Esophagus (tissue), 2 donors: ENCODE measurements around the gene UGT1A9. TPM values are rescaled to one million over a fixed set of nuclear protein-coding genes. Genes with fewer than 3 reads are reported as not detected.

Experiments
- H3K27ac ChIP-seq, 2 donors: one replicate each; pipeline ENCODE4 v1.5.1; 2013; ENCODE audit warnings: low read depth in 2 of 2, mild to moderate bottlenecking in 2 of 2, inconsistent platforms in 1 of 2, low read length in 1 of 2, moderate library complexity in 1 of 2
- H3K27me3 ChIP-seq, 2 donors: one replicate each; pipeline ENCODE4 v1.6.1; 2013; ENCODE audit warnings: low read length in 2 of 2, control low read depth in 1 of 2, mild to moderate bottlenecking in 1 of 2; ENCODE audit not compliant: insufficient read depth in 2 of 2, control insufficient read depth in 1 of 2
- H3K36me3 ChIP-seq, 2 donors: one replicate each; pipeline ENCODE4 v1.6.1; 2013; ENCODE audit warnings: low read length in 1 of 2; ENCODE audit not compliant: control insufficient read depth in 2 of 2, insufficient read depth in 2 of 2
- H3K4me1 ChIP-seq, 2 donors: one replicate each; pipeline ENCODE4 v1.6.1; 2013; ENCODE audit warnings: low read length in 1 of 2; ENCODE audit not compliant: control insufficient read depth in 2 of 2, insufficient read depth in 2 of 2
- H3K4me3 ChIP-seq, 2 donors: one replicate each; pipeline ENCODE4 v1.5.1; 2013; ENCODE audit warnings: low read length in 2 of 2, mild to moderate bottlenecking in 2 of 2, low read depth in 1 of 2, moderate library complexity in 1 of 2
- H3K9me3 ChIP-seq, 2 donors: one replicate each; pipeline ENCODE4 v1.6.1; 2013; ENCODE audit warnings: mild to moderate bottlenecking in 2 of 2, low read depth in 1 of 2, low read length in 1 of 2, moderate library complexity in 1 of 2; ENCODE audit not compliant: control insufficient read depth in 2 of 2, insufficient read depth in 1 of 2
- WGBS, 2 donors: extraction: QIAGEN DNeasy Blood & Tissue Kit; methylation state at CpG; one replicate each; pipeline ENCODE4 v1.1.7; 2013; 5-methylcytosine and 5-hydroxymethylcytosine counted together
- polyA plus RNA-seq, 2 donors: library from polyadenylated mRNA; stranded (reverse); fragments of 200-250 nt; gene quantifications; one replicate each; pipeline ENCODE4 v1.2.3, GENCODE V29; 2013
- donor health status: healthy with polysubstance abuse.
- donor health status: Bipolar disorder and iron deficiency.

Gene UGT1A9
- polyA plus RNA-seq, 2 donors = 0.01 to 0.31 TPM

- Histone ChIP-seq H3K9me3 (peaks cover 0 to 2% of the 10 kb centered on the region in 2 donors), H3K4me1 (peaks cover 0 to 2% of the 10 kb centered on the region in 2 donors), H3K36me3 (no peaks in the 10 kb centered on the region), H3K27ac (no peak overlapping the region), H3K27me3 (no peaks in the 10 kb centered on the region), H3K4me3 (no peak overlapping the region)
- 74 to 80% methylated on average over 3 of the region's 3 CpGs for WGBS, 2 donors
Measured at GRCh38 chr2:233817361-233817911, 145.7 kb downstream of the UGT1A9 start.

DNA sequence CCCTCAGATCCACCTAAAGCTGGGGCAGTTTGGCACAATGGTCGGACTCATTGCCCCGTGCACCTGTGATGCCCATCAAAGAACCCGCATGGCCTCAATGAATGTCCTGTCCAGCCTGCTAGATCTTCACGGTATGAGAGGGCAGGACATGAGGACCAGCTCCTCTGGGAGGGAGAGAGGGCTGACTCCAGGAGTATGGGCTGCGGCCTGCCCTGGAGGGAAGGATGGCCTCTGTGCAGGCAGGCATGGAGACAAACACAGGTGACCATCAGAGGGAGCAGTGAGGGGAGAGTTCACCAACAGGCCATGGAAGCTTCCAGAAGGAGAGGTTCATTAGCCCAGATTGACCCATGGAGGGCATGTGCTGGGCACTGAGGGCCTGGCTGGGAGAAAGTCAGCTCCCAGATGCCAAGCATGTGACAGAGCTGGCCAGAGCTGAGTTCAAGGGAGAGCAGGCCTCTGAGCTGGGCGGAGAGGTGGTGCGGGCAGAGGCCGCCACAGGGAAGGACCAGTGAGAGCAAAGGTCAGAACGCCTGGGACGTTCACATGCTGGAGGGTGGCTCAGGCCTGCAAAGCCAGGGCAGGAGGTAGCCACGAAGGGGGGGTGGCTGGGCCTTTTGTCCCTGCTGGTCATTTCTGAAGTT lies 146.4 kb downstream of the UGT1A9 start:
- Histone ChIP-seq H3K4me1 (peaks cover 0 to 2% of the 10 kb centered on the region in 2 donors), H3K27me3 (no peaks in the 10 kb centered on the region), H3K9me3 (peaks cover 0 to 2% of the 10 kb centered on the region in 2 donors), H3K4me3 (no peak overlapping the region), H3K27ac (no peak overlapping the region), H3K36me3 (no peaks in the 10 kb centered on the region)
- WGBS, 2 donors = 92 to 93% methylated on average over 11 of the region's 11 CpGs

DNA sequence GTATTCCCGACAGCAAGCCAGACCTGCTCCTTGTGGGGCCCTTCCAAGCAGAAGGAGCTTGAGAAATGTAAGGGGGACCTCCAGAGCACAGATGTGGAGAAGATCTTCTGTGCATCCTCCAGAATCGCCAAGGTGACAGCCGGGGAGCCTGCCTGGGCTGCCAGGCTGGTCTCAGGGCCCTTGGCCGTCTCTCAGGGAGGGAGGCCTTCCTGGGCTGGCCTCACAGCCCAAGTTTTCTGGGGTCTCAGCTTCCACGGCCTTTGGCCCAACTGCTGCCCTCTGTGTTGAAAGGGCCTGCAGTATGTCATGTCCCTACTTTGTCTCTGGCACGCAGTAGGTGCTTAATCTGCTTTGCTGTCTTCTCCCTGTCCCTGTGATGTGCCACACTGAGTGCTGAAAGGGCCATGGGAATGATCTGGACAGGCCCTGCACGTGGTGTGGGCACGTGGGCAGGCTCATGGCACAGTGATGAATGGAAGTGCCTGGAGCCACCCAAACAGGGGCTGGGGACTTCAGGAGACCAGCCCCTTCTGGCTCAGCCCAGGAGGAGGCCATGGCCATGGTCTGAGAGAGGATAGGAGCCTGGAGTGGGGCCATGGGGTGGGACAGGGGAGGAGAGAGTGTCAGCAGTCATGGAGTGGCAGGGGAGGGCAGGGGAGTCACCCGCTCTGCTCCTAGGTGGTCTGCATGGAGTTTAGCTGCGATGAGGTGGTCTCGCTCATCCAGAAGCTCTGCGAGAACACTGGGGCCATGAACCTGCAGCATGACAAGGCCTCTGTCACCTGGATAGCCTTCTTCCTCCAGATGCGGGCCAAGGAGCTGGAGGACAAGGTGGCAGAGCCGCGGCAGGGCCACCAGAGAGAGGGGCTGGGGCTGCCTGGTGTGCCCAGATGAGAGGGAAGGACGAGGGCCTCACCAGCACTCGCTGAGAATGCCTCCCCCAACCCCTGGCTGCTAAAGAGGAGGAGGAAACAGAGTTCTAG lies 147.2 kb downstream of the UGT1A9 start:
- WGBS, 2 donors = 78 to 81% methylated on average over 17 of the region's 17 CpGs
- H3K4me3 ChIP-seq = no peak overlapping the region

DNA sequence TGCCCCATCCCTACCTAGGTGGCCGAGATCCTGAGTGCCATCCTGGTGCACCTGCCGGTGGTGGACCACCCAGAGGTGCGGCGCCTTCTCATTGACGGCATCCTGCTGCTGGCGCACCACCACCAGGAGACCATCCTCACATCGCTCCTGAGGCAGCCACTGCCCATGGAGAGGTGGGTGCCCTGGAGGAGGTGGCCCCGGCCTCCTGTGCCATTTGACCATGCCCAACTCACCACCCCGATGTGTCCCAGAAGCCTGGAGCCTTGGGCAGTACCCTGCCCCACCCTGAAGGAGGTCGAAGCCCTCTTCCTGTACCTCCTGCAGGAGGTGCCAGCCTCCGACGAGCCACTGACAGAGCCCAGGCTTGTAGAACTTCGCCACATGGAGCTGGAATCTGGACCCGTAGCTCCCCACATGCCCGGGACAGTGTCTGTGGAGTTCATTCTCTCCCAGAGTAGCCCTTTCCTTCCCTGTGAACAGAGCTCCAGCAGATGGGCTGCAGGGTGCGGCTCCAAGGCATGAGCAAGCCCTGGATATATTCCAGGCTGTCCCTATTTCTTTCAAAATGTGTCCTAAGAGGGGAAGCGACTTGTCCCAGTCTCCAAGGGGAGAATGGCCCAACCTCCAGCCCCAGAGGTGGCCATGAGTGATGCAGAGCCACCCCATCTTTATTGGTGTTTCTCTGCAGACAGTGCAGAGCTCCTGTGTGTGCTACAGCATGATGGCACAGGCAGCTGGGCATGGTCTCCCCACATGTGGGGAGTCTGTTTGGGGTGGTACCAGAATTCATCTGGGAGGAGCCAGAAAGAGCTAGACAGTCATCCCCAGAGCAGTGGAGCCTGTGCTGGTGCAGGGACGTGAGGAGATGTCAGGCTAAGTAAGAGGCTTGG lies 148.4 kb downstream of the UGT1A9 start:
- Histone ChIP-seq H3K4me1 (peaks cover 0 to 2% of the 10 kb centered on the region in 2 donors), H3K27me3 (no peaks in the 10 kb centered on the region), H3K27ac (no peak overlapping the region), H3K4me3 (no peak overlapping the region), H3K36me3 (no peaks in the 10 kb centered on the region), H3K9me3 (peaks cover 0 to 2% of the 10 kb centered on the region in 2 donors)
- 83 to 84% methylated on average over 18 of the region's 18 CpGs for WGBS, 2 donors

More for the DNA sequence above, 147.2 kb downstream of the UGT1A9 start:
- H3K27me3 ChIP-seq = no peaks in the 10 kb centered on the region
- peaks cover 0 to 2% of the 10 kb centered on the region in 2 donors for H3K9me3 ChIP-seq
- peaks cover 0 to 2% of the 10 kb centered on the region in 2 donors for H3K4me1 ChIP-seq
- H3K36me3 ChIP-seq = no peaks in the 10 kb centered on the region
- H3K27ac ChIP-seq = no peak overlapping the region

DNA sequence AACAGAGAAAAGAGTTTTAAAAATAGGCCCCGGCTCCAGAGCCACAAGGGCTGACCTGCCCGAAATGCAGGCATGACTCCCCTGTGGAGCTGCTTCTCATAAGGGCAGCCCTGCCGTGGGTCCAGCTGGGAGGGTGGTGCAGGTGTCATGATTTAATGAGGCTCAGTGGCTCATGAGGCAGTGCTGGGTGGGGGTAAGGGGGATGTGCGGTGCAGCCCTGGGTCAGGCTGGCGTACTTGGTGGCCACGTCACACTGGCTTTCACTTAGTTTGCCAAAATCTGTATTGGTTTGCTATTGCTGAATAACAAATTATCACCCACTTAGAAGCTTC lies 149.0 kb downstream of the UGT1A9 start:
- H3K36me3 ChIP-seq = no peaks in the 10 kb centered on the region
- peaks cover 0 to 2% of the 10 kb centered on the region in 2 donors for H3K9me3 ChIP-seq
- no peaks in the 10 kb centered on the region for H3K27me3 ChIP-seq
- peaks cover 0 to 2% of the 10 kb centered on the region in 2 donors for H3K4me1 ChIP-seq
- 85% methylated on average over 6 of the region's 6 CpGs for WGBS, 2 donors
- no peak overlapping the region for H3K27ac ChIP-seq
- H3K4me3 ChIP-seq = no peak overlapping the region

DNA sequence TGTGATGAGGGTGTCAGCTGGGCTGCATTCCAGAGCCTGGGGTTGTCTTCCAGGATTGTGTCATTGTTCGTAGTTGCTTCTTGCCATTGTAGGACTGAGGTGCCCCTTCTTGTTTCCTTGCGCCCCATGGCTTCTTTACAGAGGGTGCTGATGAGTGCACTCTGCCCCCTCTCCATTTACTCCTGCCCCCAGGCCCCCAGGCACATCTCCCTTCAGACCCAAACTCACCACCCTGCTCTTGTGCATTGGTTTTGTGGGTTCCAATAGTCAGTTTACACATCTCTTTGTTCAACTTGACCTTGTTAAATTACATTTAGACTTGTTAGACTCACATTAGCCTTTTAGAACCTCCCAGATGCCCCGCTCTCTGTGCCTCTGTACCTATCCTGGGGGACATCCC lies 149.5 kb downstream of the UGT1A9 start:
- 86 to 93% methylated on average over 3 of the region's 3 CpGs for WGBS, 2 donors
- H3K4me1 ChIP-seq = peaks cover 0 to 2% of the 10 kb centered on the region in 2 donors
- H3K4me3 ChIP-seq = no peak overlapping the region

DNA sequence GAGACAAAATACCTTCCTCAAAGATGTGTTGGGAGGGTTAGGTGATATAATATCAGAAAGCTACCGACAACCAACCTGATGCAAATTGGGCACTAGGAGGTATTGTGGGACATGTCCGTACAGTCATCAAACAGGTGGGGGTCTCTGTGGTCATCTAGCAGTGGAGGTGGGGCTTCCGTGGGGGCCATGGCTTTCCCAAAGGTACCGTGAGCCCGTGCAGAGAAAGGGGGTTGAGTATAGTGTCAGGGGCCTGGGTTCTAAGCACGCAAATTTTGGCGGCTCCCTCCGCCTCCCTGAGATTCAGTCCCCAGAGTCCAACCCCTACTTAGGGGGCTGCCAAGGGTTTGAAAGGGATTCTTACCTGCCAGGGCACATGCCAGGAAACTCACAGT lies 150.0 kb downstream of the UGT1A9 start:
- Histone ChIP-seq H3K36me3 (no peaks in the 10 kb centered on the region), H3K27me3 (no peaks in the 10 kb centered on the region), H3K4me1 (peaks cover 0 to 2% of the 10 kb centered on the region in 2 donors), H3K4me3 (no peak overlapping the region), H3K27ac (no peak overlapping the region), H3K9me3 (no peaks in the 10 kb centered on the region)
- WGBS, 2 donors = 90 to 94% methylated on average over 8 of the region's 8 CpGs

More for the DNA sequence above, 149.5 kb downstream of the UGT1A9 start:
- Histone ChIP-seq H3K27ac (no peak overlapping the region), H3K36me3 (no peaks in the 10 kb centered on the region), H3K9me3 (peaks cover 0 to 2% of the 10 kb centered on the region in 2 donors), H3K27me3 (no peaks in the 10 kb centered on the region)

- Histone ChIP-seq H3K4me1 (peaks cover 0 to 2% of the 10 kb centered on the region in 2 donors), H3K27me3 (no peaks in the 10 kb centered on the region), H3K27ac (no peak overlapping the region), H3K9me3 (no peaks in the 10 kb centered on the region), H3K36me3 (no peaks in the 10 kb centered on the region), H3K4me3 (no peak overlapping the region)
- WGBS, 2 donors = 84 to 88% methylated on average over 21 of the region's 21 CpGs
Measured at GRCh38 chr2:233822101-233822771, 150.5 kb downstream of the UGT1A9 start.
